Measurements from ENCODE around the gene ELOVL4. TPM values are rescaled to one million over a fixed set of nuclear protein-coding genes. Genes with fewer than 3 reads are reported as not detected.
A peak's percentile ranks its signal among the peaks of the same experiment; 100 is the strongest.

ELOVL4 gene
- 1 to 10 TPM; 1.8 to 4.6 (median 3.1) TPM for polyA plus RNA-seq (ENCODE audit: insufficient read length in 10 of 10)
- long read RNA-seq, donor 1: 0 reads
- long read RNA-seq, donor 2, partial matches to known transcripts: 0 of 1 reads
- long read RNA-seq, donor 2, other reads (novel, unspliced or antisense): 0 of 1 reads
- long read RNA-seq, donor 3: 0 reads
- long read RNA-seq, donor 4, partial matches to known transcripts: 0 of 1 reads
- long read RNA-seq, donor 4, other reads (novel, unspliced or antisense): 0 of 1 reads
- long read RNA-seq, donor 5, partial matches to known transcripts: 0 of 2 reads
- long read RNA-seq, donor 5, other reads (novel, unspliced or antisense): 0 of 2 reads
- long read RNA-seq, donor 6, partial matches to known transcripts: 0 of 1 reads
- long read RNA-seq, donor 6, other reads (novel, unspliced or antisense): 0 of 1 reads
- long read RNA-seq, donor 7, partial matches to known transcripts: 0 of 2 reads
- long read RNA-seq, donor 7, other reads (novel, unspliced or antisense): 0 of 2 reads
- long read RNA-seq, donor 8, partial matches to known transcripts: 0 of 3 reads
- long read RNA-seq, donor 8, other reads (novel, unspliced or antisense): 0 of 3 reads
- long read RNA-seq, donor 9: 0 reads

DNA sequence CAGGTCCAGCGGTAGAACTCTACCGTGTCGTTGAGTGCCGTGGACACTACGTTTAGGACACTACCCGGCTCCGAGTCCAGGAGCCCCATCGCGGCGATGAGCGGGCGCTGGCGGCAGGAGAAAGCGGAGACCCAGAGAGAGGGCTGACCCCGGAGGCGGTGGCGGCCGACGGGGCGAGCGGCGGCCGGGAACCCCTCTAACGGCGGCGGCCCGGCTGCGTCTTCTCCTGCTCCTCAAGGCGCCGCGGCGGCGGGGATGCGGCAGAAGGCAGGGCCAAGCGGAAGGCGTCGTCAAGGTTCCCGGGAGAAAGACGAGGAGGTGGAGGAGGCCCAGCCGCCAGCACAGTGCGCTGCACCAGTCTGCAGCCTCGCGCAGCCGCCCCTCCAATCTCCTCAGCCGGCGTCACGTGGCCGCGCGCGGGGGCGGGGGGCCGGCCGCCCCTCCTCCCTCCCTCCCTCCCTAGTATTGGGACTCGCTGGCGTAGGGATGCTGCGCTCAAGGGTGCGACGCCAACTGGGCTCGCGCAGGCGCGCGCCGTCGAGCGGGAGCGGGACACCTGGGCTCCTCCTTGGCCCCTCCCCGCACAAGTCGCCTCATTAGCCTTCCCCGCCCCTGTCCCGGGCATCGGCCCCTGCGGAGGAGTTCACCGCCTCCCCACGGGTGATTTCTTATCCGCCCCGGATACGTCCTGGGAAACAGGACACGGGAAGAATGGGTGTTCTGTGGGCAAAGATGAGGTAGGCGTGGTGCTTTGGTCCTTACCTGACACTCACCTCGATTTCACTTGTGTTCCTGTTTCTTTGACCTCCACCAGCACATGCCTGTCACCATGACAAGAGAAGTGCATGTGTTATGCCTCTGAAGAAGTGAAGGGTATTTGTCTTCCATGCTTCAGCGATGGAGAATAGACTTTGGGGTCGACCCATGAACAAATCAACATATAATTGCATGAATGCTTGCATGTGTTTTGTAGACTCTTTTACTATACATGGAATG lies at the start of gene ELOVL4:
ELOVL4 (minus strand) TSS at position 363 of the 996 bp plus-strand sequence; CDS start at position 89, 274 bp downstream.
- peak; percentile 73 to 92 (median 84) for DNase-seq

DNA sequence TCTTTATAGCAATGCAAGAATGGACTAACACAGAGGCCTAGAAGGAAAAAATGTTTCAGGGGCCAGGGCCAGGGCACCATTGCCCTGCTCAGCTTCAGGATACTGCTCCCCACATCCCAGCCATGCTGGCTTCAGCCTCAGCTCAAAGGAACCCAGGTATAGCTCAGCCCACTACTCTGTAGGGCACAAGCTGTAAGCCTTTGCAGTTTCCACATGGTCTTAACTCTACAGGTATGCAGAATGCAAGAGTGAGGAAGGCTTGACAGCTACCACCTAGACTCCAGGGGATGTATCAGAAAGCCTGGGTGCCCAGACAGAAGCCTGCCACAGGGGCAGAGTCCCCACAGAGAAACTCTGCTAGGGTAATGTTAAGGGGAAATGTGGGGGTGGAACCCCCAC lies 46.6 kb upstream of the ELOVL4 start:
- DNase-seq: no peak

GRCh38 chr6:79993012-79993910 lies 45.9 kb upstream of the ELOVL4 start:
- no peak for DNase-seq

GRCh38 chr6:79989641-79990040 lies 42.3 kb upstream of the ELOVL4 start:
- DNase-seq: no peak

- DNase-seq: no peak
These were observed 37.8 kb upstream of the ELOVL4 start for GRCh38 chr6:79985128-79985527.

GRCh38 chr6:79984261-79984660 lies 36.9 kb upstream of the ELOVL4 start:
- no peak for DNase-seq

DNA sequence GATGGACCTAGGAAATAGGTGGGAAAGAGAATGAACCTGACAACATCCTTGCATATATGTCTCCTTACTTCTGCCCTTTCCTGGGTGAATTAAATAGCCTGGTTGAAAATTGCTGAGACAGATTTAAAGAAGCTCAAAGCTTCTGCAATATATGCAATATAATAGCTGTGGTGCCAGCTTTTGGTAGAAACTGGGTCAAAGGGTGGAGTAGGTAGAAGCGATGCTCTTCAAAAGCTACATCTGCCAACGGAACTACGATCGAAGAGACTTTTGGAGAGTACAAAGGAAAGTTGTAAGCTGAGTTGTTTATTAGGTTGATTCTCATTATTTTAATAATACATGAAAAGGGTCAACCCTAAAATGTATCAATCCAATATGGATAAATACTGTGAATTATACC lies 34.3 kb upstream of the ELOVL4 start:
- DNase-seq: no peak

GRCh38 chr6:79971193-79971592 lies 23.8 kb upstream of the ELOVL4 start:
- DNase-seq: no peak

DNA sequence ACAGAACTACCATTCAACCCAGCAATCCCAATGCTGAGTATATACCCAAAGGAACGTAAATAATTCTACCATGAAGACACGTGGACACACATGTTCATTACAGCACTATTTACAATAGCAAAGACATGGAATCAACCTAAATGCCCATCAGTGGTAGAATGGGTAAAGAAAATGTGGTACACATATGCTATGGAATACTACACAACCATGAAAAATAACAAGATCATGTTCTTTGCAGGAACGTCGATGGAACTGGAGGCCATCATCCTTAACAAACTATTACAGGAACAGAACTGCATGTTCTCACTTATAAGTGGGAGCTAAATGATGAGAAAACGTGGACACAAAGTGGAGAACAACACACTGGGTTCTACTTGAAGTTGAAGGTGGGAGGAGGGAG lies 22.4 kb upstream of the ELOVL4 start:
- no peak for DNase-seq

GRCh38 chr6:79967178-79967577 lies 19.8 kb upstream of the ELOVL4 start:
- no peak for DNase-seq

DNA sequence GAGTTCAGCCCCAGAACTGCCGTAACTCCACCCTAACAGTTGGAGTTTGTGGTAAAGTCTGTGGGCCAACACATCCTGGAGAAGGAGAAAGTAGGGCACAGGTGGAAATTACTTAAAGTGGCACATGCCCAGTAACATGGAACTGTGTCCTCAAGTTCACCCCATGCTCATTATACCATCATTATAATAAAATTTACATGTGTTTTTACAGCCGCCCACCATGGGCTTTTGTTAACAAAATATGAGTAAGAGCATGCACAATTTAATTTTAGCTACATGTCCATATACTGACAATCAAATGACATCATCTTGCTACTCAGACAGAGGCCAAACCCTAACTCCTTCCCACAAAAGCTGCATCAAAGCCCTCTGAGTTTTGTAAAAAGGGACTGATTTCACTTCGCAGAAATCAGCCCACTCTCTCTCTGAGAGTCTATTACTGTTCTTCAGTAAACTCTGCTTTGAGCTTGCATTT lies 17.3 kb upstream of the ELOVL4 start:
- DNase-seq: no peak

- no peak for DNase-seq
These were observed 7.5 kb upstream of the ELOVL4 start for GRCh38 chr6:79954849-79955248.

- peak; percentile 7 to 30 (median 17) for DNase-seq
These were observed 1.9 kb upstream of the ELOVL4 start for GRCh38 chr6:79949233-79949632.

GRCh38 chr6:79946272-79947190 lies 822 bp downstream of the ELOVL4 start:
- DNase-seq: peak; percentile 15 to 70 (median 36)

- DNase-seq: no peak
These were observed 4.2 kb downstream of the ELOVL4 start for GRCh38 chr6:79943133-79943532.

- no peak for DNase-seq
These were observed 5.7 kb downstream of the ELOVL4 start for GRCh38 chr6:79941489-79942151.

- no peak for DNase-seq
These were observed 18.8 kb downstream of the ELOVL4 start for GRCh38 chr6:79928478-79928998.

DNA sequence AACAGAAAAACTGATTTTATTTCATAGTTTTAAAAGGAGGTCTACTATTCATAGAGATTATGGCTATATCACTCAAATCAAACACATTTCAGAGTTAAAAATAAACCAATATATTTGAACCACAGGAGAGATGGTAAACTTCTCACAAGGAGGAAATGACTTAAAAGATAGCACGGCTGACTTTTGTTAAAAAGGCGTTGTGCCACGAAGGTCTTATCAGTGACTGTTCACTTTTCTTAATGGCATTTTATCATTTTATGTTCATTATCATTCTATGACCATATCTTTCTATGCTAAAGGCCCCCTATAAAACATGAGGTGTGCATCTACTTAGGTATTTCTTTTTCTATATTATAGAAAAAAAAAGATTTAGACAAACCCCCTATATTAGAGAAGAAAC lies 19.6 kb downstream of the ELOVL4 start:
- no peak for DNase-seq

DNA sequence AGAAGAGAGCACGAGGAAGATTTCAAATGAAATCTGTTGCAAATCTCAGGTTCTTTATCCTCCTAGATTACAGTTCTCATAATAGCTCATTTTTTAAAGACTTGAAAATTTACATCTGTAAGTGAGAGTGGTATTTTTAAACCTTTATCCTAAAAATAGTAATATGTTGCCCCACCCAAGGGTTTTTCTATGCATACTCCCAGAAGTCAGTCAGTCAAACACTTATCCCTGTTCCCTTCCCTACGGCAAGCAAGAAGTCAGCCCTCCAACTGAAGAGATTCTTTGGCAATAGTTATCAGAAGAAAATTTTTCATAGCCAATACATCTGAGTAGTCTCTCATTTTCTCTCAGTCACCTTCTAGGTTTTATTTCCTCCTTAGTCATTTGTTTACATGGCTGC lies 24.1 kb downstream of the ELOVL4 start:
- DNase-seq: no peak
